ENCODE data around the gene SBF2.

SBF2 gene

GRCh38 chr11:9858218-9858617 lies 435.8 kb downstream of the SBF2 start:
- H3K27ac ChIP-seq (ENCODE audit: low read depth, low read length) = 0 out of 2 replicates have a peak overlapping the region, but pooled peaks have one; percentile 7
- H2AFZ ChIP-seq (ENCODE audit: low read length, unreplicated experiment) = no peak overlapping the region
- no peaks in the 10 kb centered on the region for H3K79me2 ChIP-seq (ENCODE audit: control insufficient read depth, insufficient read depth, low read length, unreplicated experiment)
- no peaks in the 10 kb centered on the region for H3K27me3 ChIP-seq (ENCODE audit: insufficient read depth, low read length)
- H3K36me3 ChIP-seq (ENCODE audit: insufficient read depth, low read length) = peaks cover 14% of the 10 kb centered on the region
- peaks cover 45% of the 10 kb centered on the region for H3K4me1 ChIP-seq (ENCODE audit: control insufficient read depth, insufficient read depth, low read length, unreplicated experiment)
- no peak overlapping the region for H3K4me3 ChIP-seq (ENCODE audit: low read depth, low read length)

GRCh38 chr11:9855579-9856287 lies 438.3 kb downstream of the SBF2 start:
- Histone ChIP-seq H3K36me3 (ENCODE audit: insufficient read depth, low read length) (peaks cover 14% of the 10 kb centered on the region), H3K4me1 (ENCODE audit: control insufficient read depth, insufficient read depth, low read length, unreplicated experiment) (peaks cover 53% of the 10 kb centered on the region), H3K27me3 (ENCODE audit: insufficient read depth, low read length) (no peaks in the 10 kb centered on the region), H2AFZ (ENCODE audit: low read length, unreplicated experiment) (no peak overlapping the region), H3K4me3 (ENCODE audit: low read depth, low read length) (no peak overlapping the region), H3K27ac (ENCODE audit: low read depth, low read length) (peak overlapping the region; percentile 53), H3K79me2 (ENCODE audit: control insufficient read depth, insufficient read depth, low read length, unreplicated experiment) (no peaks in the 10 kb centered on the region)

GRCh38 chr11:9853929-9854552 lies 440.0 kb downstream of the SBF2 start:
- no peak overlapping the region for H3K4me3 ChIP-seq (ENCODE audit: low read depth, low read length)
- H2AFZ ChIP-seq (ENCODE audit: low read length, unreplicated experiment) = no peak overlapping the region
- no peaks in the 10 kb centered on the region for H3K27me3 ChIP-seq (ENCODE audit: insufficient read depth, low read length)
- peaks cover 57% of the 10 kb centered on the region for H3K4me1 ChIP-seq (ENCODE audit: control insufficient read depth, insufficient read depth, low read length, unreplicated experiment)
- peaks cover 19% of the 10 kb centered on the region for H3K36me3 ChIP-seq (ENCODE audit: insufficient read depth, low read length)
- no peak overlapping the region for H3K27ac ChIP-seq (ENCODE audit: low read depth, low read length)
- H3K79me2 ChIP-seq (ENCODE audit: control insufficient read depth, insufficient read depth, low read length, unreplicated experiment) = no peaks in the 10 kb centered on the region

- Histone ChIP-seq H3K4me1 (ENCODE audit: control insufficient read depth, insufficient read depth, low read length, unreplicated experiment) (peaks cover 49% of the 10 kb centered on the region), H3K79me2 (ENCODE audit: control insufficient read depth, insufficient read depth, low read length, unreplicated experiment) (no peaks in the 10 kb centered on the region), H2AFZ (ENCODE audit: low read length, unreplicated experiment) (peak overlapping the region; percentile 20), H3K36me3 (ENCODE audit: insufficient read depth, low read length) (peaks cover 19% of the 10 kb centered on the region), H3K4me3 (ENCODE audit: low read depth, low read length) (peak overlapping the region; percentile 11; the same call in 1 of the 2 replicates), H3K27ac (ENCODE audit: low read depth, low read length) (peak overlapping the region; percentile 89), H3K27me3 (ENCODE audit: insufficient read depth, low read length) (no peaks in the 10 kb centered on the region)
These were observed 441.6 kb downstream of the SBF2 start for GRCh38 chr11:9852465-9852864.

GRCh38 chr11:9851366-9851765 lies 442.7 kb downstream of the SBF2 start:
- Histone ChIP-seq H2AFZ (ENCODE audit: low read length, unreplicated experiment) (no peak overlapping the region), H3K79me2 (ENCODE audit: control insufficient read depth, insufficient read depth, low read length, unreplicated experiment) (no peaks in the 10 kb centered on the region), H3K4me3 (ENCODE audit: low read depth, low read length) (no peak overlapping the region), H3K4me1 (ENCODE audit: control insufficient read depth, insufficient read depth, low read length, unreplicated experiment) (peaks cover 48% of the 10 kb centered on the region), H3K27me3 (ENCODE audit: insufficient read depth, low read length) (no peaks in the 10 kb centered on the region), H3K27ac (ENCODE audit: low read depth, low read length) (peak overlapping the region; percentile 89), H3K36me3 (ENCODE audit: insufficient read depth, low read length) (peaks cover 27% of the 10 kb centered on the region)

- Histone ChIP-seq H3K27ac (ENCODE audit: low read depth, low read length) (peak overlapping the region; percentile 89), H2AFZ (ENCODE audit: low read length, unreplicated experiment) (no peak overlapping the region), H3K36me3 (ENCODE audit: insufficient read depth, low read length) (peaks cover 28% of the 10 kb centered on the region), H3K4me1 (ENCODE audit: control insufficient read depth, insufficient read depth, low read length, unreplicated experiment) (peaks cover 39% of the 10 kb centered on the region), H3K27me3 (ENCODE audit: insufficient read depth, low read length) (no peaks in the 10 kb centered on the region), H3K79me2 (ENCODE audit: control insufficient read depth, insufficient read depth, low read length, unreplicated experiment) (no peaks in the 10 kb centered on the region), H3K4me3 (ENCODE audit: low read depth, low read length) (no peak overlapping the region)
These were observed 443.7 kb downstream of the SBF2 start for GRCh38 chr11:9850224-9850895.

GRCh38 chr11:9849389-9849788 lies 444.6 kb downstream of the SBF2 start:
- peaks cover 26% of the 10 kb centered on the region for H3K36me3 ChIP-seq (ENCODE audit: insufficient read depth, low read length)
- H3K4me3 ChIP-seq (ENCODE audit: low read depth, low read length) = no peak overlapping the region
- H3K27ac ChIP-seq (ENCODE audit: low read depth, low read length) = no peak overlapping the region

GRCh38 chr11:9847636-9848035 lies 446.4 kb downstream of the SBF2 start:
- H3K27ac ChIP-seq (ENCODE audit: low read depth, low read length) = no peak overlapping the region

More at GRCh38 chr11:9849389-9849788, 444.6 kb downstream of the SBF2 start:
- no peaks in the 10 kb centered on the region for H3K79me2 ChIP-seq (ENCODE audit: control insufficient read depth, insufficient read depth, low read length, unreplicated experiment)
- H3K4me1 ChIP-seq (ENCODE audit: control insufficient read depth, insufficient read depth, low read length, unreplicated experiment) = peaks cover 39% of the 10 kb centered on the region
- no peaks in the 10 kb centered on the region for H3K27me3 ChIP-seq (ENCODE audit: insufficient read depth, low read length)
- no peak overlapping the region for H2AFZ ChIP-seq (ENCODE audit: low read length, unreplicated experiment)

GRCh38 chr11:9842923-9843322 lies 451.1 kb downstream of the SBF2 start:
- H3K27ac ChIP-seq (ENCODE audit: low read depth, low read length) = no peak overlapping the region
- H3K79me2 ChIP-seq (ENCODE audit: control insufficient read depth, insufficient read depth, low read length, unreplicated experiment) = no peaks in the 10 kb centered on the region
- H3K27me3 ChIP-seq (ENCODE audit: insufficient read depth, low read length) = no peaks in the 10 kb centered on the region
- H2AFZ ChIP-seq (ENCODE audit: low read length, unreplicated experiment) = no peak overlapping the region
- H3K36me3 ChIP-seq (ENCODE audit: insufficient read depth, low read length) = peaks cover 26% of the 10 kb centered on the region
- no peak overlapping the region for H3K4me3 ChIP-seq (ENCODE audit: low read depth, low read length)
- peaks cover 29% of the 10 kb centered on the region for H3K4me1 ChIP-seq (ENCODE audit: control insufficient read depth, insufficient read depth, low read length, unreplicated experiment)

More at GRCh38 chr11:9847636-9848035, 446.4 kb downstream of the SBF2 start:
- Histone ChIP-seq H3K4me1 (ENCODE audit: control insufficient read depth, insufficient read depth, low read length, unreplicated experiment) (peaks cover 33% of the 10 kb centered on the region), H3K36me3 (ENCODE audit: insufficient read depth, low read length) (peaks cover 26% of the 10 kb centered on the region), H3K27me3 (ENCODE audit: insufficient read depth, low read length) (no peaks in the 10 kb centered on the region), H2AFZ (ENCODE audit: low read length, unreplicated experiment) (no peak overlapping the region), H3K79me2 (ENCODE audit: control insufficient read depth, insufficient read depth, low read length, unreplicated experiment) (no peaks in the 10 kb centered on the region), H3K4me3 (ENCODE audit: low read depth, low read length) (no peak overlapping the region)

- Histone ChIP-seq H3K4me1 (ENCODE audit: control insufficient read depth, insufficient read depth, low read length, unreplicated experiment) (peaks cover 26% of the 10 kb centered on the region), H3K27me3 (ENCODE audit: insufficient read depth, low read length) (no peaks in the 10 kb centered on the region), H2AFZ (ENCODE audit: low read length, unreplicated experiment) (peak overlapping the region; percentile 56), H3K36me3 (ENCODE audit: insufficient read depth, low read length) (peaks cover 10% of the 10 kb centered on the region; the same call in 1 of the 2 replicates), H3K4me3 (ENCODE audit: low read depth, low read length) (no peak overlapping the region), H3K79me2 (ENCODE audit: control insufficient read depth, insufficient read depth, low read length, unreplicated experiment) (no peaks in the 10 kb centered on the region), H3K27ac (ENCODE audit: low read depth, low read length) (peak overlapping the region; percentile 62)
These were observed 453.5 kb downstream of the SBF2 start for GRCh38 chr11:9840460-9841004.
